HepG2 (cell line): Measurements from ENCODE around the gene ZMYND10. TPM values are rescaled to one million over a fixed set of nuclear protein-coding genes. Genes with fewer than 3 reads are reported as not detected.

Source experiments
- ATAC-seq: fragments of 200-7000 bp; cut with Tn5 transposase; 3 replicates; pipeline ENCODE4 v1.9.1; 2020; ENCODE audit warnings: mild to moderate bottlenecking, moderate library complexity
- BruUV-seq: library from RNA; stranded (reverse); fragments of 400-500 nt; replicated peaks from 2 replicates; lab custom pipeline; 2021; lab: Mats Ljungman, UMichigan
- CTCF ChIA-PET: fragments of 300-600 bp; formaldehyde crosslinking; extraction: SDS; loops from one replicate; lab custom pipeline; 2021; ENCODE audit warnings: low total read pairs, inconsistent platforms, low intra/inter-chr PET ratio; lab: Yijun Ruan, JAX
- POLR2A ChIA-PET: fragments of 350-600 bp; sonication (Branson Sonifier 250); formaldehyde crosslinking; loops from one replicate; lab custom pipeline; 2020; ENCODE audit warnings: antibody characterized with exemption, inconsistent platforms; lab: Yijun Ruan, JAX
- DNase-seq: peaks from one replicate; pipeline ENCODE4 v3.0.0-alpha.2; 2015; ENCODE audit warnings: low spot score
- FAIRE-seq: peaks from 3 replicates; lab custom pipeline; 2011; peaks lifted over from hg19 to GRCh38; lab: Jason Lieb, UNC
- H2AFZ ChIP-seq: one replicate; pipeline ENCODE4 v1.6.1; 2011; ENCODE audit warnings: low read length, inconsistent platforms
- H3K27ac ChIP-seq: fragments of 300-600 bp; 3 replicates; pipeline ENCODE4 v1.8.0; 2011; ENCODE audit warnings: mixed run types, mild to moderate bottlenecking, mixed read lengths, low read length, inconsistent platforms; ENCODE audit not compliant: insufficient read depth; ENCODE audit errors: extremely low read length
- H3K27me3 ChIP-seq, 2 experiments: fragments of 200-600 bp in 1 of 2; 2 replicates in 1 of 2; 3 replicates in 1 of 2; pipeline versions ENCODE4 v1.6.0 to v1.8.0; 2011; ENCODE audit warnings: low read length in 2 of 2, mild to moderate bottlenecking in 2 of 2, moderate library complexity in 2 of 2, inconsistent platforms in 1 of 2; ENCODE audit not compliant: insufficient read depth in 2 of 2, control insufficient read depth in 1 of 2
- H3K36me3 ChIP-seq, 2 experiments: fragments of 200-600 bp in 1 of 2; replicated peaks in 1 of 2; 2 replicates in 1 of 2; 3 replicates in 1 of 2; pipeline versions ENCODE4 v1.5.1 to v1.8.0; 2011; ENCODE audit warnings: low read length in 2 of 2, inconsistent platforms in 1 of 2; ENCODE audit not compliant: insufficient read depth in 2 of 2, control insufficient read depth in 1 of 2
- H3K4me1 ChIP-seq: 2 replicates; pipeline ENCODE4 v1.5.1; 2012; ENCODE audit warnings: low read length, inconsistent platforms; ENCODE audit not compliant: insufficient read depth
- H3K4me2 ChIP-seq: 2 replicates; pipeline ENCODE4 v1.6.0; 2011; ENCODE audit warnings: low read depth, low read length, inconsistent platforms
- H3K4me3 ChIP-seq, 3 experiments: fragments of 200-600 bp in 1 of 3; sonication (generic), shearing (Covaris generic) in 1 of 3; replicated peaks in 1 of 3; 2 replicates each; pipeline ENCODE4 v1.5.1; 2011 to 2016; ENCODE audit warnings: low read length in 3 of 3, inconsistent platforms in 2 of 3, low read depth in 2 of 3, mild to moderate bottlenecking in 2 of 3, control low read depth in 1 of 3, mixed read lengths in 1 of 3; ENCODE audit not compliant: insufficient read depth in 1 of 3
- H3K79me2 ChIP-seq: one replicate; pipeline ENCODE4 v1.6.1; 2011; ENCODE audit warnings: low read length, inconsistent platforms; ENCODE audit not compliant: insufficient read depth
- H3K9ac ChIP-seq: 2 replicates; pipeline ENCODE4 v1.6.0; 2011; ENCODE audit warnings: mild to moderate bottlenecking, low read depth, low read length, inconsistent platforms; ENCODE audit not compliant: insufficient read depth
- H3K9me3 ChIP-seq: 2 replicates; pipeline ENCODE4 v1.5.1; 2012; ENCODE audit warnings: mild to moderate bottlenecking, low read length
- H4K20me1 ChIP-seq: 2 replicates; pipeline ENCODE4 v1.6.0; 2011; ENCODE audit warnings: inconsistent platforms, mild to moderate bottlenecking, low read length, moderate library complexity; ENCODE audit not compliant: insufficient read depth
- EP300 ChIP-seq, 3 experiments: sonication (generic) in 1 of 3; formaldehyde crosslinking in 1 of 3; IDR thresholded peaks; 2 replicates each; pipeline versions ENCODE4 v1.5.1 to v1.6.1; 2011 to 2020; ENCODE audit warnings: low read depth in 2 of 3, low read length in 2 of 3, borderline replicate concordance in 1 of 3, improper control_type of control experiment in 1 of 3, mild to moderate bottlenecking in 1 of 3, missing genetic modification reagents in 1 of 3, moderate library complexity in 1 of 3
- KAT8 ChIP-seq: IDR thresholded peaks from 2 replicates; pipeline ENCODE4 v1.6.1; 2016; ENCODE audit warnings: missing genetic modification reagents, missing compliant biosample characterization
- KMT2B ChIP-seq: IDR thresholded peaks from 2 replicates; pipeline ENCODE4 v1.6.1; 2016; ENCODE audit warnings: missing genetic modification reagents, missing compliant biosample characterization
- LCORL ChIP-seq, 2 experiments: fragments of 450-650 bp in 1 of 2; sonication (generic) in 1 of 2; formaldehyde crosslinking in 1 of 2; IDR thresholded peaks; 2 replicates each; pipeline versions ENCODE4 v1.5.0 to v1.6.1; 2017 to 2020; ENCODE audit warnings: antibody characterized with exemption in 1 of 2, missing genetic modification reagents in 1 of 2
- SNAPC5 ChIP-seq: sonication (generic); formaldehyde crosslinking; IDR thresholded peaks from 2 replicates; pipeline ENCODE4 v1.8.1; 2023; ENCODE audit warnings: mild to moderate bottlenecking, missing genetic modification reagents, borderline replicate concordance
- ZBTB20 ChIP-seq: sonication (generic); formaldehyde crosslinking; IDR thresholded peaks from 2 replicates; pipeline ENCODE4 v1.8.1; 2023; ENCODE audit warnings: missing genetic modification reagents, low read depth, mild to moderate bottlenecking, borderline replicate concordance
- ZBTB25 ChIP-seq: IDR thresholded peaks from 2 replicates; pipeline ENCODE4 v1.6.1; 2018; ENCODE audit warnings: missing genetic modification reagents
- ZHX1 ChIP-seq: sonication (generic); formaldehyde crosslinking; IDR thresholded peaks from 2 replicates; pipeline ENCODE4 v1.8.1; 2022; ENCODE audit warnings: low read depth, mild to moderate bottlenecking, missing genetic modification reagents
- WGBS: methylation state at CpG from one replicate; pipeline ENCODE4 v1.1.6; 2017; ENCODE audit warnings: low lambda C conversion rate; 5-methylcytosine and 5-hydroxymethylcytosine counted together
- in situ Hi-C: cut with HindIII; loops from 2 replicates; pipeline ENCODE4 v1.10.0; 2017; ENCODE audit warnings: low pct_unique_long_range_greater_than_20kb; ENCODE audit not compliant: extremely low pct_ligation_motif_present
- intact Hi-C: fragments of 100-400 bp; cut with micrococcal nuclease; formaldehyde crosslinking; loops from one replicate; pipeline ENCODE4 v1.10.0; 2022; ENCODE audit not compliant: unreplicated experiment
- polyA plus RNA-seq, 8 experiments: library from polyadenylated mRNA; depleted of rRNA in 3 of 8; stranded (reverse) in 7 of 8; unstranded in 1 of 8; fragments of >200 nt; fragmentation: Illumina TruSeq in 4 of 8; extraction: Trizol in 4 of 8; gene quantifications; 2 replicates each; pipeline versions ENCODE4 v1.2.1 to v1.2.3, GENCODE V29; 2011 to 2016; ENCODE audit warnings: low read depth in 4 of 8, missing spikeins in 1 of 8, mixed read lengths in 1 of 8; ENCODE audit not compliant: insufficient read depth in 1 of 8
- total RNA-seq, 5 experiments: library from RNA; depleted of rRNA; stranded (reverse); fragments of >200 nt; fragmentation: Illumina TruSeq; extraction: Trizol; gene quantifications; 2 replicates each; pipeline ENCODE4 v1.2.3, GENCODE V29; 2016; ENCODE audit warnings: low read depth in 1 of 5

The ZMYND10 gene
- total and polyA plus RNA-seq, 2 of the 13 experiments (the other 11 are each of a cell fraction or from before 2014, with no cell fraction given), result 0.60 to 0.74 TPM

GRCh38 chr3:50383750-50384149, 38.2 kb upstream of the ZMYND10 start (continued):
- TF ChIP-seq SNAPC5 (CRISPR knock-in tag) (no peak), KMT2B (no peak), ZBTB20 (CRISPR knock-in tag) (no peak)

DNA sequence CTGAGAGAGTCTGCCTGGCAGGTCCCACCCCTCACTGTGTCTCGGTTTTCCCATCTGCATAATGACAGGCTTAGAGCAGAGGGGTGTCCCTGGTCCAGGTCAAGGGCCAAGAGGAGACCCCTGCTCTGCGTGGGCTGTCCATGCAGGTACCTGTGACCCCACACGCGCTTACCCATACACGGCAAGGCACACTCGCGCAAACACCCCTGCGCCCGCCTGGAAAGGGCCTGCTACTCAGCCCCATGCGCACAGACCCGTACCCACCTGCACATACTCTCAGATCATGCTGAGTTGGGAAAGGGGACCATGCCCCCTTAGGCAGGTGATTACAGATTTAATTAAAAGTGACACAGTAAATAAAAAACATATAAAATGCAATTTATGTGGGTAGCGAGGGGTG, 37.2 kb upstream of the ZMYND10 start:
- POLR2A ChIA-PET, result no interaction called here
- H3K36me3 ChIP-seq, result no peaks in the 10 kb centered on the region
- no peak overlapping the region for H3K4me3 ChIP-seq
- H4K20me1 ChIP-seq, result no peaks in the 10 kb centered on the region
- 72% methylated on average over 9 of the region's 12 CpGs for WGBS
- H3K4me2 ChIP-seq, result no peak overlapping the region
- intact Hi-C loops (no loop called here), in situ Hi-C loops (no loop called here)
- TF ChIP-seq EP300 (IDR thresholded peaks at IDR 0.05; ENCODE audit: low read depth in 2 of 2, low read length in 2 of 2) (no peak), EP300 (CRISPR knock-in tag; IDR thresholded peaks at IDR 0.05; ENCODE audit: borderline replicate concordance) (no peak), LCORL (IDR thresholded peaks at IDR 0.05) (no peak), LCORL (CRISPR knock-in tag; IDR thresholded peaks at IDR 0.05) (no peak), ZHX1 (CRISPR knock-in tag) (no peak), KAT8 (no peak), ZBTB25 (CRISPR knock-in tag) (no peak)
- no peaks in the 10 kb centered on the region for H3K79me2 ChIP-seq
- ATAC-seq (no peak), FAIRE-seq (no peak), DNase-seq (no peak)
- peaks cover 16% of the 10 kb centered on the region for H3K4me1 ChIP-seq
- no TSS peak for BruUV-seq
- peaks cover 11 to 50% of the 10 kb centered on the region in 2 experiments for H3K27me3 ChIP-seq
- no peaks in the 10 kb centered on the region for H3K9me3 ChIP-seq
- H2AFZ ChIP-seq, result no peak overlapping the region
- CTCF ChIA-PET, result no interaction called here
- H3K9ac ChIP-seq, result no peak overlapping the region
- H3K27ac ChIP-seq, result no peak overlapping the region
